Jurkat, Clone E6-1 (cell line): ENCODE results near the gene ADCY4.
"Not testable (repeated sequence)": the region's sequence is repeated elsewhere in the genome, so short reads cannot be mapped to it uniquely, and the experiment has no call there.

Source experiments
- DNase-seq: peaks from one replicate; pipeline ENCODE4 v3.0.0-alpha.2; 2011; ENCODE audit warnings: low read depth, low spot score
- H3K4me3 ChIP-seq: 2 replicates; pipeline ENCODE4 v1.5.1; 2011; ENCODE audit warnings: mild to moderate bottlenecking, low read length, control low read depth, moderate library complexity

The ADCY4 gene

DNA sequence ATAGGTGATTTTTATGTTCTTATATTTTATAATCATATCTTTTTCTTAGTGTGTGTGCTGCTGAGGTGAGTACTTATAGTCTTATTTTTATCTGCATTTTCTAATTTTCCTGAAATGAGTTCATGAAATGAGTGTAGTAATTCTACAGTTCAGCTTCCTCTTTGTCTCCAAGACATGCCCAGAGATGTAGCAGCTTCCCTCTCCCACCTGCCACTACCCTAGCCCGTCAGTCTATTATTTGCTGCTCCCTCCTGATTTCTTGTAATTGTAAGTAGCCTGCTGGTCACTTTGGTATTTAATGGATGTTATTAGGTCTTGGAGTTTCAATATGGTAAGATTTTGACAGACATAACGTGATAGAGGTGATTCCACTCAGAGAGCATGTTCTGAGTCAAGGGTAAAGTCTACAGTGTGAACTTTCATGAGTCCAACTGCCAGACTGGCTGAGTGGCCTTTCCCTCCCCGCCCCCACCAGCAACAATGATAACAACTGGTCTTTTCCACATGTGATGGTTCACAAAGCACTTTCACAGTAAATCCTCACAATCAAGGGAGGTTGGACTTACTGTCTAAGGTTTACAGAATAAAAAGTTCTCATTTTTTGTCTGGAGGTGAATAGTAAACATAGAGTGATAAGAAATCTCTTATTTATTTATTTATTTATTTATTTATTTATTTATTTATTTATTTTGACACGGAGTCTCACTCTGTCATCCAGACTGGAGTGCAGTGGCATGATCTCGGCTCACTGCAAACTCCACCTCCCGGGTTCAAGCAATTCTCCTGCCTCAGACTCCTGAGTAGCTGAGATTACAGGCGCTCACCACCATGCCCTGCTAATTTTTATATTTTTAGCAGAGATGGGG, 9.2 kb upstream of the ADCY4 start:
- no peak for DNase-seq

DNA sequence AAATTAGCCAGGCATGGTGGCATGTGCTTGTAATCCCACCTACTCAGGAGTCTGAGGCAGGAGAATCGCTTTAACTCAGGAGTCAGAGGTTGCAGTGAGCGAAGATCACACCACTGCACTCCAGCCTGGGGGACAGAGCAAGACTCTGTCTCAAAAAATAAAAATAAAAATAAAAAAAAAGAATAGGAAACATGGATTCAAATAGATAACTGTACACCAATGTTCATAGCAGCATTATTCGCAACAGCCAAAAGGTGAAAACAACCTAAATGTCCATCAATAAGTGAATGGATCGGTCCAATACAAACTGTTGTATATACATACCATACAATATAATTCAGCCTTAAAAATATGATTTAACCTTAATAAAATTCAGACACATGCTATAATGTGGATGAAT, 8.0 kb upstream of the ADCY4 start:
- no peak for DNase-seq
- no peak overlapping the region for H3K4me3 ChIP-seq

More for the DNA sequence above, 9.2 kb upstream of the ADCY4 start:
- H3K4me3 ChIP-seq: no peak overlapping the region

DNA sequence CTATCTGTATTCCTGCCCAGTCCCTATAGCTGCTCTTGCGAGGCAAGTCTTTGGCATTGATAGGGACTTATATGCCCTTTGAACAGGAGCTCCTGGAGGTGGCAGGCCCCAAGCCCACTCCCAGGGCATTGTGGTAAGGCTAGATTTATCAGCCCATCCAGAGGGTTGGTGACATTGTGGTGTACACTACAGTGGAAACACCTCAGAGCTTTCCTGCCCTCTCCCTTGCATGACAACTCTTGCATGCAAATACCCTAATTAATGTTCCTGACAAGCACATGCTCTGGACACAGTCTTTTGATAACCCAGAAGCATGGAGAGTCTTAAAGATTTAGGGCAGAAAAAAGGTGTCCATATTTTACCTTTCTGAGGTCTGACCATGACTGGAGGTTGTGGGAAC, 5.7 kb upstream of the ADCY4 start:
- no peak overlapping the region for H3K4me3 ChIP-seq
- DNase-seq: no peak

DNA sequence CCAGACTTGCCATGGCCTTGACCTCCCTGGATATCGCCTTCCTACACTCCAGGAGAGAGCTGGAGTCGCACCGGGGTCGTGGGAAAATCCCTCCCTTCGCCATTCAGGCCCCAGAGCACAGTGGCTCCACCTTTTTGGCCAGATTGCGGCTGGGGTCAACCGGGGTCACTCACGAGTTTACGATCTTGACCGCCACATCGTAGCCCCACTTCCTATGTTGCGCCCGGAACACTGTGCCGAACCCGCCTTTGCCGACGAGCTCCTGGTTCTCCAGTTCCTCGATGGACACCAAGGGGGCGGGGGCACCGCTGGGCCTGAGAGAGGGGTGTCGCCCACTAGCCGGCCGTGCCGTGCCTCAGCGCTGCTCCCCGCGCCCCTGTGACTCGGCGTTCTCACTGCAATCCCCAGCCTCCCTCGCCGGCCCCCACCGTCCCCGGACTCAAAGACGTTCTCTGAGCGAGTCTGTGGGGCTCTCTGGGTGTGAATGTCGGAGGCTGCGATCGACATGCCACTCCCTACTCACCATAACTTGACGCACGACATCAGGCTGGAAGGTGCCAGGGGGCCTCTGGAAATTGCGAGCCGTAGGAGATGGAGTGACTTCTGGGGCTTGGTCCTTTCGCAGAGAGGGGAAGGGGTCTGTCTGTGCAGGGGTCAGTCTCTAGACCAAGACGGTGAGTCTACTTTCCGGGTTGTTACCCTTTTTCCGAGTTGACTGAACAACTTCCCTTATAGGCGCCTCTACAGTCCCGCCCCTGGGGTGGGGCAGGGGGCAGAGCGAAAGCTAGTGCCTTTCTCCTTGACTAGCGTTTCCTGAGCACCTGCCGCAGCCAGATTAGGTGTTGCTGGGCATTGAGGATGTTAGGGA, 4.6 kb upstream of the ADCY4 start, which contains the start of gene RIPK3:
RIPK3 (minus strand) TSS at position 708 of the 868 bp plus-strand sequence; CDS start at position 543, 165 bp downstream.
- peak within 1 kb of the TSS; percentile 55 for H3K4me3 ChIP-seq
- DNase-seq: peak; percentile 29

DNA sequence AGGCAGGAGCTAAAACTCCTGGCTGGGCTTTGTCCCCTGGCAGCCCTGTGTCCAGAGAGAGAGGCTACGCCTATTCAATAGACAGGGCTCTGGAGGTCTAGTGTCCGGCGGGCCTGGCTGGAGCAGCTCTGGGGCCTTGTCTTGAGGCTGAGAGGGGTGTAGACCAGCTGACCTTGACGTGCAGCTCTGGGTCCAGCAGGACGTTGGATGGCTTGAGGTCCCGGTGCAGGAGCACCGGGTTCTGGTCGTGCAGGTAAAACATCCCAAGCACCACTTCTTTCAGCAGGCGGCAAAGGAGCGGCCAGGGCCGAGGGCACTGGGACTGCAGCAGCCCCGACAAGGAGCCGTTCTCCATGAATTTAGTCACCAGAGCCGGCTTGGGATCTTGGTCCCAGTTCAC, 4.0 kb upstream of the ADCY4 start:
- DNase-seq: no peak
- no peak overlapping the region for H3K4me3 ChIP-seq

DNA sequence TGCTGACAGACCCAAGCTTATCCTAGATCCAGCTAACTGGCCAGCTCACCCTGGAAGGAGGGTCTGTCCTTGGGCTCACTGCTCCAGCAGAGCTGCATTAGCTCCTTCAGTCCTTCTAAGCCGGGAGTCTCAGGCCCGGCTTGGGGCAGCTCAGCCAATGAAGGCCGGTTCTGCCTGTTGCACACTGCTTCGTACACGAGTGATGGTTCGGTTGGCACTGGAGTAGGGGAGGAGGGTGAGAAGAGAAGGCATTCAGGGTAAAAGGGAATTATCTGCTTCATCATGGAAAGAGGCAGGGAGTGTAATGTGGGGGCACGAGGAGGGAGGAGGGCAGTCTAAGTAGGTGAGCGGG, 2.9 kb upstream of the ADCY4 start:
- DNase-seq: no peak
- no peak overlapping the region for H3K4me3 ChIP-seq

DNA sequence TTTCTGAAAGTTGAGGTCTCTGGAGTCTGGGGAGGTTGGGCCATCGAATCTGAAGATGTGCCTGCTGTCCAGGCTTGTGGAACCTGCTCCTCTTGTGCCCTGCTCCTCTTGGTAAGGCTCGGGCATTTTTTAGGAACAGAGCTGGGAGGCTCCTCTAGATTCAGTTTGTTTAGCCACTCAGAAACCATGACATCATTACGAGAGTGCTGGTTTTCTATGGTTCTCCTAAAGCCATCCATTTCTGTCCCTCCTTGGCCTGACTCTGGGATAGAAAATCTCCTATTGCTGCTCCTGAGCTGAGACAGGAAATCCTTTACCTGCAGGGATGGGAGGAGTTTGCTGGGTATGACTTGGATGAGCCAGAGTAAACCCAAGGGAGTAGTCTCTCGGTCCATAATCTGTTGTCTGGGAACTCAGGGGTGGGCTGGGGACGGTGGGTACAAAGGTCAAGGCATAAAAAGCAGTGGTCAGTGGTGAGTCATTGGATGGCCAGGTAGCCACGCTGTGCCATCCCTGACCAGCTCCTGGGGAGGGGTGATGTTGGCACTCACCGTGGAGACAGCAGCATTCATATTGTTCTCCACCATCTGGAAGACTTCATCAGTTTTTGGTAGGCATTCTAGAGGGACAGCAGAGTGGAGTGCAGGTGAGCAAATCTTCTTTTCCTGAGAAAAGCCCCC, 2.4 kb upstream of the ADCY4 start:
- no peak overlapping the region for H3K4me3 ChIP-seq
- no peak for DNase-seq

DNA sequence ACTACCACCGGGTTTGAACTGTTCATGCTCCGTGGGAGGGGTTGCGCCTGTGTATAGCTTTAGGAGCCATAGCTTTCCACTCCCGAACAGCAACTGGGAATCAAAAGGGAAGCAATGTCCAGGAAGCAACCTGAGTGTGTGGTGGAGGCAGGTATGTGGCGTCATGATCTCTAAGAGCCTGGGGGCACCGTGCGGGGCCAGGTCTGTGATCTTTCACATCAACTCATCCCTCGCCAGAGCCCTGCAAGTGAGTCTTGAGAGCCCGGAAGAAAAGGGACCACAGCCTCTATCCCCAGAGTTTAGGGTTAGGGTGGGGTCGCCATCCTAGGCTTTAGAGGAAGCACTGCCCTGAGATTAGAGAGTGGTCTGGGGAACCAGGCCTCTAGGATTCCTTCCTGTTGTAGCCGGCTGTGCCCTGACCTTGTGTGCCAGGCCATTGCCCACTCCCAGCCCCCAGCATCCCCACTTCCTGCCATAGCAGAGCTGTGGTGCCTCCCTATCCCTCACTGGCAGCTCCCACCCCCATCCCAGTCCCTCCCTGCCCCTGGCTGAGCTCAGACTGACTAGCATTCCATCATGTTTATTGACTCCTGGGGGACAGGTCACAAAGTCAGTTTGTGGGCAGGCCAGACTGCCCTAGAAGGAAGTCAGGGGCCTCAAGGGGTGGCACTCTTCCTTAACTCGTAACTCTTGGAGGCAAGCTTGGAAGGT, 745 bp upstream of the ADCY4 start:
- H3K4me3 ChIP-seq: no peak overlapping the region
- no peak for DNase-seq

DNA sequence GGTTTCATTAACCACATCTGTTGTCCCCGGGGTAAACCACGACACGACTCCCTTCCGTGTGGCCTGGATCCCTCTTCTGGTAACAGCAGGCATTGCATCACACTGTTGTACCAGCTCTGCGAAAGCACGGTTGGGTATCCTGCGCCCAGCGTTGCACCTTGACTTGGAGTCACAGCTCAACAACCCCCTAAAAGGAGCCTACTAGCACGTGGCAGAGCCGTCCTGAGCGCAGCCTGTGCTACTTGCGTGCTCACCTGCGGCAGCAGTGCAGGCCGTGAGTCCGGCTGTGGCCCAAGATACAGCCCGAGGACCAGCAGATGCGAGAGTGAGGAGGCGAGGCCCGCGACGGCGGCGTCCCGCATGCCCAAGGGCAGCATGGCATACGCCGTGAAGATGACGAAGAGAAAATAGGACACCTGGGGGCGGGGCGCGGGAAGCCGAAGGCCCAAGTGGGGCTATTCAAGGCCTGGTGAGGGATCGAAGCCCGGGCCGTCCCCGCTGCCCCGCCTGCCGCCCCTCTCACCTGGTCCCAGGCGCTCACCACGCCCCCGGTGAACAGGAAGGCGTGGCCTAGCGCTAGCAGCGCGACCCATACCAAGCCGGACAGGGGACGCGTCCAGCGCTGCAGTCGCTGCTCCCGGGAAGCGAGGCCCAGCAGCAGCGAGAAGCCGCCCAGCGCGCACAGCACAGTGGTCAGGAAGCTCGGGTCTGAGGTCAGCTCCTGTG, 2.4 kb downstream of the ADCY4 start:
- no peak overlapping the region for H3K4me3 ChIP-seq

DNA sequence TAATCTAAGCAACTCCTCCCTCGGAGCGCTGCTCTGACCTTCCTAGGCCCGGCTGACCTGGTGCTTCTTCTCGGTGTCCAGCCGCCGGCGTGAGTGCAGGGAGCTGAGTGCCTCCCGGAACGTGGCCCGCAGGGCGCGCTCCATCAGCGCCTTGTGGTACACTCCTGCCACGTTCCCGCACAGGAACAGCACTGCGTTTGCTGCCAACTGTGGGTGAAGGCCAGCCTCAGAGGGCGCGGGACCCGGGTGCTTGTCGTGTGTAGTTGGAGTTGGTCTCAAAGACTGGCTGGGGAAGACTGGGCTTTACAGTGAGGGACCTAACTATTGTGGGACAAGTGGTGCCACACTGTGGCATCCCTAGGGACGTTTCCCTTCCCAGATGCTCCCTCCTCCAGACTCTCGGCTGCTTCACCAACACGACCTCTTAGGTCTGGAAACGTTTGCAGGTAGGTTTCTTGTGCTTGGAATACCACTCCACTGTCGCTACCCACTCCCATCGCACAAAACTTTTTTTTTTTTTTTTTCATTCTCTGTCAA, 3.1 kb downstream of the ADCY4 start:
- no peak overlapping the region for H3K4me3 ChIP-seq
- no peak for DNase-seq

More for the DNA sequence above, 2.4 kb downstream of the ADCY4 start:
- peak; percentile 93 for DNase-seq

DNA sequence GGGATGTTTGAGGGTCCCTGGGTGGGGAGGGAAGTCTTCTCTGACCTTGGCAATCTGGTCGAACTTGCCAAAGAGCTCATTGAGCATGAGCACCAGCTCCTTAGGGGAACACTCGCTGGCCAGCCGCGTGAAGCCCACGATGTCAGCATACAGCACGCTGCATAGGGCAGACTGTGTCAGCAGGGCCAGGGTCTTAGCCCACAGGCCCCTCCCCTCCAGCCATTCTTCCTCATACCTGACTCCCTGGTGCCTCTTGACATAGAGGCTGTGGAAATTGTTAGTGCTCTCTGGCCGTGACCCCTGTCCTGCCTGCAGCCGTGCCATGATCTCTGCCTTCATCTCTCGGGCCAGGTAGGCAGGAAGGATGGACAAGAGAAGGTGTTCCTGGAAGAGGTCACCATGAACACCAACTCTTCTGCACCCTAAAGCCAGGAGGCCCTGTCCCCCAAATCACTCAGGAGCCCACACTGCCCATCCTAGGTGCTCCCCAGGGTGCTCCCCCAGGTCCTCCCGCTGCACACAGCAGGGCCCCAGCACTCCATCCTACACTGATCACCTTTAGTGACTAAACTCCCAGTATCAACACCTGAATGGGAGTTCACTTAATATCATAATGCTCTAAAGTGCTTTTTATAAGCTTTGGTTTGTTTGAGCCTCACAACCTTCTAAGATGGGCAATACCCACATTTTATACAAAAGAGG, 3.7 kb downstream of the ADCY4 start:
- DNase-seq: no peak
- no peak overlapping the region for H3K4me3 ChIP-seq

DNA sequence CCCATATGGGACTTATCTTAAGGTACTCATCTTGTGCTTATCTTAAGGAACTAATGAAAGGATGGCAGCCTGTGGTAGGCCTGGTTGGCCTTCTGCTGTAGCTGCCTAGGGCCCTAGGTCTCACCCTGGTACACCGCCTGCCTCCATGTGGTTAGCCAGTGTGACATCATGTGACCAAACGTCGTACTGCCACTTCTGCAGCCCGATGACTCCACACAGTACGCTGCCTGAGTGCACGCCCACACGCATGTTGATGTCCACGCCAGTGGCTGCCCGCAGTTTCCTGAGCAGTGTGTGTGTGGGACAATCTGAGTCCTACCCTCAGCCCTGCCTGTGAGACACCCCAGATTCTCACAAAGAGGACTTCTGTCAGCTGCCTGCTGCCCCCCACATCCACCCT, 5.1 kb downstream of the ADCY4 start:
- no peak overlapping the region for H3K4me3 ChIP-seq
- DNase-seq: peak; percentile 33

DNA sequence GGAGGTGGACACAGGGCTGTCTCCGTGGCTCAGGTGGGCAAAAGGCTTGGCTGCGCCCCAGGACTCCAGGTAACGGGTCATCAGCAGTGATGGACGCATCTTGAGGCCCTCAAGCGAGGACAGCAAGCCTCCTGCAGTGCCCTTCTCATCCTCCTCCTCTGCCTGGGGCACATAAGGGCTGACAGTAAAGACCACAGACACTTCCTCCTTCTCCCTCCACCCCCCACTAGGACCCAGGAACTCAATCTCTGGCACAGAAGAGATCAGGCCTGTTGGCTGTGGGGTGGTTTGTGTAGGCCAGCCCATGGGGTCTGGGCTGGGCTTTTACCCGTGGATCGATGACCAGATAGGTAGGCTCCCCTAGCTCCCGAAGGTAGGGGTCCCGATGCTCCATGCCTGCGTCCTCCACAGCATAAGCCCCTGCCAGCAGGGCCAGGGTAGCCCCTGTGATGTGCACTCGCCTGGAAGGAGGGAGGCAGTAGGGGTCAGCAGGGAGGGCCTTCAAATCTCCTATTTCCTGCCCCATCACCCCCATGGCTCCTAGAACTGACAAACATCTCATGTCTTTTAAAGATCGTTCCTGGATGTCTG, 5.7 kb downstream of the ADCY4 start:
- DNase-seq: no peak

DNA sequence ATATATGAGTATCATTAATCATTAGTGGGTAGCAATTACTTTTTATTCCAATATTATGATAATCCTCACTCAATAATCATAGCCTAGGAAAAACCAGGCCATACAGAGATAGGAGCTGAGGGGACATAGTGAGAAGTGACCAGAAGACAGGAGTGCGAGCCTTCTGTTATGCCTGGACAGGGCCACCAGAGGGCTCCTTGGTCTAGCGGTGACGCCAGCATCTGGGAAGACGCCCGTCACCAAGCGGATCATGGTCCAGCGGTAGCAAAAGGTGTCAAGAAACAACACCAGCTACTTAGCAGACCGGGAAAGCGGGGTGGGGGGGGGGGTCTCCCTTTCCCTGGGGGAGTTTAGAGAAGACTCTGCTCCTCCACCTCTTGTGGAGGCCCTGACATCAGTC, 7.0 kb downstream of the ADCY4 start:
- not testable (repeated sequence) for DNase-seq, H3K4me3 ChIP-seq

More for the DNA sequence above, 5.7 kb downstream of the ADCY4 start:
- no peak overlapping the region for H3K4me3 ChIP-seq

DNA sequence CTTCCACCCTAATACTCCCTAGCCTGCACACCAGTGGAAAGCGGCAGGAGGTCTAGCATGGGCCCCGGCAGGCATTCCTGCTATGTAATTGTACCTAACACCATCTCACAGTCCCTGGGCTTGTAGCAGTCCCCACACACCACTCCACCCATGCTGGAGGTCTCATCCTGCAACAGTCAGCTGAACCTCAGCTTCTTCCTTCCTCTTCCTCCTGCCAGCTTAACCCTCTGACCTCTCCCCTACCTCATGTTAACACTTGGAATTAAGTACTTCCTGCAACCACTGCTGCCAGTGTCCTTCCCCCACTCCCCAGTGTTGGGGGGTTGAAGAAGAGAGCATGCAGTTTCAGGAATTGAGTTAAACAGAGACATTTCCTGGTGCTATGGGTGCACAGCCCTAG, 7.6 kb downstream of the ADCY4 start:
- H3K4me3 ChIP-seq: no peak overlapping the region
- peak; percentile 54 for DNase-seq

DNA sequence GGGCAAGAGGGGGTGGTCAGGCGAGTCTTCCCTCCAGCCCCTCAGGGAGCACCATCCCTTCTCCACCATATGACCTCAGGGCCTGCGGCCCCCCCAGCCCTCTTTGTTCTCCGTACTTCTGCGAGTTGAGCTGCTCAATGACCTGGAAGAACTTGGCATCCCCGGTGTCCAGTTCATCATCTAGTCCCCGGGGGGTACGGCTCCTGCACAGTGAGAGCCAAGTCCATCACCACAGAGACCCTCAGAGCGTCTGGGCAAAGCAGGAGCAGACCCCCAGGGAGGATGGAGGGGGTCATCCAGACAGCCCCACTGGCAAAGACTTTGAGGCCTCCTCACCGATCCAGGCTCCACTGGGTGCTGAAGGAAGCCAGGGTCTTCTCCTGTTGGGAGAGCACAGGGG, 8.9 kb downstream of the ADCY4 start:
- H3K4me3 ChIP-seq: no peak overlapping the region
- no peak for DNase-seq

DNA sequence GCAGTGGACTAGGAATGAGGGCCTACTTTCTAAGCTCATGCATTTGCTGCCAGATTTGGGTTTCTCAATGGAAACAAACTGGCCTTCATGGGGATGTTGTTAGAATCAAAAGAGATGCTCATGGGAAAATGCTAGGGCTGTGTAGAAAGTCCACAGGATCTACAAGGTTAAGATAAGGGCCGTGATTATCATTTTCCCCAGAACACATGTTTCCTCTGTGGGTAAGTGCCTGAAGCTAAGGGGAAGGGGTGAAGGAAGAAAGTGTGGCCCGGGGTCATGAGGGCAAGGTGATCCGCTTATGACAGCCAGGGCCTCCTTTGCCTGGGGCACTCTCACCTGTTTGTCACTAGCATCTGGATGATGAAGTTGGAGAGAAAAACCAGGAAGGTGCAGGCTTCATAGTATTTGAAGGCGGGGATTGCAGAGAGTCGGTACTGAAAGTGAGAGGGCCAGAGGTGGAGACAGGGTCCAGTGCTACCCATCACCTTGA, 9.8 kb downstream of the ADCY4 start:
- no peak overlapping the region for H3K4me3 ChIP-seq
- DNase-seq: no peak
